Activated CD4-positive, alpha-beta memory T cell treated with anti-CD3 and anti-CD28 coated beads for 36 hours (primary cell): ENCODE results near the gene MYMK. TPM values are rescaled to one million over a fixed set of nuclear protein-coding genes. Genes with fewer than 3 reads are reported as not detected.
A peak's percentile ranks its signal among the peaks of the same experiment; 100 is the strongest.

Source experiments
- CTCF ChIA-PET: fragments of 350-600 bp; sonication (Branson Sonifier 250); formaldehyde crosslinking; loops from one replicate; lab custom pipeline; 2021; ENCODE audit warnings: antibody characterized with exemption, inconsistent platforms; lab: Charles Lee
- POLR2A ChIA-PET: fragments of 350-600 bp; sonication (Branson Sonifier 250); formaldehyde crosslinking; loops from one replicate; lab custom pipeline; 2021; ENCODE audit warnings: antibody characterized with exemption; lab: Charles Lee
- DNase-seq: peaks from one replicate; pipeline ENCODE4 v3.0.0-alpha.2; 2020
- H3K27ac Mint-ChIP-seq: one replicate; pipeline ENCODE4 v1.8.0; 2021; ENCODE audit warnings: mixed read lengths
- H3K27me3 Mint-ChIP-seq: one replicate; pipeline ENCODE4 v1.8.0; 2021; ENCODE audit warnings: mixed read lengths
- H3K36me3 Mint-ChIP-seq: one replicate; pipeline ENCODE4 v1.8.0; 2021; ENCODE audit warnings: mixed read lengths
- H3K4me1 Mint-ChIP-seq: one replicate; pipeline ENCODE4 v1.8.0; 2021; ENCODE audit warnings: low read depth, mixed read lengths
- H3K4me3 Mint-ChIP-seq: one replicate; pipeline ENCODE4 v1.8.0; 2021; ENCODE audit warnings: mild to moderate bottlenecking, mixed read lengths
- H3K9me3 Mint-ChIP-seq: one replicate; pipeline ENCODE4 v1.8.0; 2021; ENCODE audit warnings: mixed read lengths
- intact Hi-C: fragments of 100-400 bp; cut with micrococcal nuclease; formaldehyde crosslinking; loops from one replicate; pipeline ENCODE4 v1.15.1; 2023
- total RNA-seq, 2 experiments: library from RNA; stranded (reverse); gene quantifications; one replicate each; pipeline ENCODE4 v1.2.3, GENCODE V29; 2021

The MYMK gene
- total RNA-seq, 2 experiments from 2014 or later, result not detected

DNA sequence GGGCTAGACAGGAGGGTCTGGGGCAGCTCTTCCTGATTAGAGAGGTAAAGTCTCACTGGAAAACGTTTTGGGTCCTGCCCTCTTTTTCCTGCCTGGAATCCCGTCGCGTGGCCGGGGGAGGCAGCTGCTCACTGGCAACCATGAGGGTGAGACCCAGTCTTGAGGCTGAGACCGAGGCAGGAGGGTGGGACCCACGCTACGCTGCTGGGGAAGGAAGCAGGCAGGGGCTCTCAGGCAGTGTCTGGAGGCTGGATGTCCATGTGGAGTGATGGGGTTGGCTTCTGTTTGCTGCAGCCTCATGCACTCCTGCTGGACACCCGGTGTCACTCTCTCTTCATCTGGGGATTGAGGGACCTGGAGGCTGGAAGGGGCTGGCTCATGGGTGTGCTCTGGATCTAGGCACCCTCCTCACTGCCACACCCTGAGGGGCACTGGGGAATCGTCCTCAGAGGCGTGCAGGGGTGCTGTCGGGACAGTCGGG, 34.5 kb downstream of the MYMK start:
- no peak overlapping the region for H3K4me3 Mint-ChIP-seq
- H3K36me3 Mint-ChIP-seq, result no peaks in the 10 kb centered on the region
- no peaks in the 10 kb centered on the region for H3K4me1 Mint-ChIP-seq
- H3K27me3 Mint-ChIP-seq, result peaks cover 11% of the 10 kb centered on the region
- DNase-seq, result no peak
- intact Hi-C loops, result no loop called here
- no peak overlapping the region for H3K27ac Mint-ChIP-seq
- ChIA-PET POLR2A (no interaction called here), CTCF (no interaction called here)
- no peaks in the 10 kb centered on the region for H3K9me3 Mint-ChIP-seq

DNA sequence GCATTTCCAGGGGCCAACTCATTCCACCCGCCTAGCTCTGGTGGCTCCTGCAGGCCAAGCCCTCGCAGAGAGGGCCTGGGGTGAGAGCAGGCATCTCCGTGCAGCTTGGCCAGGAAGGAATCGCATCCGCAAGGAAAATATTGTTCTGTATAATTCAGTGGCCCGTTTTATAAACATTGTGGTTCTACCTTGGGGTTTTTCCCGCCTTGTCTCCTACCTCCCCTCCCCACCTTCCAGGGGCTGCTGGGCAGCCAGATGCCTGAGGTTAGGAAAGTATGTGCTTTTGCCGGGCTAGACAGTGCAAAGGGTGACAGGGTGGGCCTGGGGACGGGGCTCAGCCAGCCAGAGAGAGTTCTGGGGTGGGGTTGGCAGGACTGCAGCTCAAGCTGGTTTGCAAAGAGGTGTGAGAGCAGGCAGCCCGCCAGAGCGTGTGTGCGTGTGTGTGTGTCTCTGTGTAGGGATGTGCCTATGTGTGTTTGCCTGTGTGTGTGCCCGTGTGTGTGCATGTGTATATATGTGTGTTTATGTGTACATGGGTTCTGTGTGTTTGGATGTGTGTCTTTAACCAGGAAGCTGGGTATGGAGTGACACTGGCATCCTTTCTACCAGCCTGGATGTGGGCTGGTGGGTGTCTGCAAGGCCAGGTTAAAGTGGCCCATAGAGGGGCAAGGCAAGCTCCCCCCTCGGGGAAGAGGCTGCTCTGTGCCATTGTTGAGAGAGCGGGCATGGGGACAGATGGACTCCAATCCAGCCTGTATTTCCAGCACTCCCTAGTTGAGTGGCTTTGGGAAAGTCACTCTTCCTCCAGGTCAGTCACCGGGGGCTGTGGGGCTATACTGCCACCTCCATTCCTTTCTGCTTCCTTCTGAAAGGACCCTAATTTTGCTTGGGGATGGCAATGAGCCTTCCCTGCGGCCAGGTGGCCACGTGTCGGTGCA, 35.2 kb downstream of the MYMK start:
- H3K4me1 Mint-ChIP-seq, result no peaks in the 10 kb centered on the region
- no peaks in the 10 kb centered on the region for H3K36me3 Mint-ChIP-seq
- intact Hi-C loops, result loop anchor here (10.0 kb wide), 2 partner anchors 135 to 465 kb away; partner anchors contain the start of genes SURF1 and SURF2
- H3K27ac Mint-ChIP-seq, result no peak overlapping the region
- H3K9me3 Mint-ChIP-seq, result no peaks in the 10 kb centered on the region
- no peak overlapping the region for H3K4me3 Mint-ChIP-seq
- POLR2A ChIA-PET, result no interaction called here
- no peak for DNase-seq
- CTCF ChIA-PET, result no interaction called here
- peaks cover 11% of the 10 kb centered on the region for H3K27me3 Mint-ChIP-seq

DNA sequence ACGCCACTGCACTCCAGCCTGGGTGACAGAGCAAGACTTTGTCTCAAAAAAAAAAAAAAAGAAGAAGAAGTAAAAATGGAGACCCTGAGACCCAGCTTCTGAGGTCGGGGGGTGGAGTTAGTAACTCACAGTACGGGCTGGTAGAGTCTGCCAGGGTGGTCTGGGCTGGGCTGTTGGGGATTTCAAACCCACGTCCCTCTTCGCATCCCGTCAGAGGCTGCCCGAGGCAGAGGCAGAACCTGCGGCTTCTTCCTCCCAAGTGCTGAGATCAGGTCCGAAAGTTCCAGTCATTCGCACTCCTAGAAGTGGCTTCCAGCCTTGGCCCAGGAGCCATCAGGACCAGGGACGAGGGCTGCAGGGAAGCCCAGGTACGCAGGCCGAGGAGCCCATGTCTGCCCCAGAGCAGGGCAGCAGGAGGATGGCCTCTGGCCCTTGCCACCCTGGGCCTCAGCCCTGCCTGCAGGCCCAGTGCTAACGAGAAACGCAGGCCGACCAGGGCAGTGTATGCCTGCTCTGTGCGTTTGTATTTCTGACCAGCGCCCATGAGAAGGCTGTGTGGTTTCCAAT, 36.0 kb downstream of the MYMK start:
- intact Hi-C loops, result loop anchor here (10.0 kb wide), 2 partner anchors 134 to 464 kb away; partner anchors contain the start of genes SURF1 and SURF2
- no peak for DNase-seq
- H3K36me3 Mint-ChIP-seq, result no peaks in the 10 kb centered on the region
- ChIA-PET POLR2A (no interaction called here), CTCF (interaction anchor here (0.9 kb wide), 1 partner anchor 467 kb away, joined by 3 read pairs; no protein-coding TSS in a partner anchor)
- H3K4me1 Mint-ChIP-seq, result no peaks in the 10 kb centered on the region
- H3K9me3 Mint-ChIP-seq, result no peaks in the 10 kb centered on the region
- no peak overlapping the region for H3K27ac Mint-ChIP-seq
- H3K27me3 Mint-ChIP-seq, result peaks cover 14% of the 10 kb centered on the region
- no peak overlapping the region for H3K4me3 Mint-ChIP-seq

DNA sequence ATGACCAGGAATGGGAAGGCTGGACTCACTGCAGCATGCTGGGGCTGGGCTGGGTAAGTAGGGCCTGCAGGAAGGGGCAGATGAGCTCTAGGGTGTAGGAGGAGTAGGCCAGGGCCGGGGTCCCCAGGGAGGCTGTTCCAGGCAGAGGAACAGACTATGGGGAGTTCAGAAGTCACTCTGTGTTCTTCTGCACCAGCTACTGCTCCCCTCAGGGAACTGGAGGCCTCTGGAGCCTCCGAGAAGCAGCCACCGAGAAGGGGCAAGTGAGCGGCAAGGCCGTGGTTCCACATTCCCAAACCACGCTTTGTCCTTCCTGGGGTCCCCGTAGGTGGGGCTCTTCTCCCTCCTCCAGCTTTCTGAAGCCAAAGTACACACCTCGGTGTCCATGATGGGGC, 37.4 kb downstream of the MYMK start:
- DNase-seq, result no peak
- Mint-ChIP-seq H3K4me3 (no peak overlapping the region), H3K4me1 (no peaks in the 10 kb centered on the region), H3K36me3 (no peaks in the 10 kb centered on the region), H3K27me3 (peaks cover 14% of the 10 kb centered on the region), H3K9me3 (no peaks in the 10 kb centered on the region), H3K27ac (no peak overlapping the region)
- POLR2A ChIA-PET, result no interaction called here
- CTCF ChIA-PET, result interaction anchor here (0.7 to 4.1 kb wide), 12 partner anchors 9 to 465 kb away, joined by 3 to 40 read pairs (median 5); no protein-coding TSS in a partner anchor
- intact Hi-C loops, result loop anchor here (2.0 to 10.0 kb wide), 4 partner anchors 133 to 463 kb away; partner anchors contain the start of genes SURF1 and SURF2

DNA sequence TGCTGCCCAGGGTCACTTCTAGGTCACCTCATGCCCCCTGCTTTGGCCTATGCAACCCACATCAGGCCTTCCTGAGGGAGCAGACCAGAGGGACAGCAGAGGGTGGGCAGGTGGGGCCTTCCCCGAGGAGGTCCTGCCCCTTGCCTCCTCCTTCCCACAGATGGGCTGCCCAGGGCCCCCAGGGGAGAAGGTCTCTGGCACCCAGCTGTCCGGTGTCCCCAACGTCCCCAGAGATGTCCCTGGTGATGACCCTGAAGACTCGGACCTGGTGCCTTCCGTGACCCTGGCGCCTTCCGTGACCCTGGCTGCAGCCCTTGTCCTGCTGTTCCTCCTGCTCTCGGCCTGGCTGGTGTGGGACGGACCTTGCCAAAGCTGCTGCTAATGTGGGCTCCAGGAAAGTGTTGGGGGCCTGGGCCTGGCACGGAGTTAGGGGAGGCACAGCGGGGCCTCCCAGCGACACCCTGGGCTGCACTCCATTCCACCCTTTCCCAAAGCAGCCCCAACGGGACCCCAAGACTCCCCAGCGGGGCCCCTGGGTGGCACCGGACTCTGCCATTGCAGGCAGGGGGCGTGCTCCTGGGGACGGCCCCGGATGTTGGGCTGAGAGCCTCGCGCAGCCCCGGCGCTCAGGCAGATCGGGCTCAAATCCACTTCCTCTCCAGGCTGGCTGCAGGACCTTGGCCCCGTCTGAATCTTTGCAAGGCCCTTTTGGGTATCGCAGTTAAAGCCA, 39.1 kb downstream of the MYMK start:
- Mint-ChIP-seq H3K4me1 (no peaks in the 10 kb centered on the region), H3K9me3 (no peaks in the 10 kb centered on the region), H3K27me3 (peaks cover 14% of the 10 kb centered on the region), H3K4me3 (no peak overlapping the region), H3K36me3 (no peaks in the 10 kb centered on the region), H3K27ac (no peak overlapping the region)
- CTCF ChIA-PET, result interaction anchor here (0.7 to 4.1 kb wide), 16 partner anchors 9 to 342 kb away, joined by 3 to 40 read pairs (median 4); partner anchors contain the start of gene CACFD1
- intact Hi-C loops, result loop anchor here (1.0 to 10.0 kb wide), 5 partner anchors 79 to 461 kb away; partner anchors contain the start of genes SURF1 and SURF2
- DNase-seq, result no peak
- POLR2A ChIA-PET, result no interaction called here

DNA sequence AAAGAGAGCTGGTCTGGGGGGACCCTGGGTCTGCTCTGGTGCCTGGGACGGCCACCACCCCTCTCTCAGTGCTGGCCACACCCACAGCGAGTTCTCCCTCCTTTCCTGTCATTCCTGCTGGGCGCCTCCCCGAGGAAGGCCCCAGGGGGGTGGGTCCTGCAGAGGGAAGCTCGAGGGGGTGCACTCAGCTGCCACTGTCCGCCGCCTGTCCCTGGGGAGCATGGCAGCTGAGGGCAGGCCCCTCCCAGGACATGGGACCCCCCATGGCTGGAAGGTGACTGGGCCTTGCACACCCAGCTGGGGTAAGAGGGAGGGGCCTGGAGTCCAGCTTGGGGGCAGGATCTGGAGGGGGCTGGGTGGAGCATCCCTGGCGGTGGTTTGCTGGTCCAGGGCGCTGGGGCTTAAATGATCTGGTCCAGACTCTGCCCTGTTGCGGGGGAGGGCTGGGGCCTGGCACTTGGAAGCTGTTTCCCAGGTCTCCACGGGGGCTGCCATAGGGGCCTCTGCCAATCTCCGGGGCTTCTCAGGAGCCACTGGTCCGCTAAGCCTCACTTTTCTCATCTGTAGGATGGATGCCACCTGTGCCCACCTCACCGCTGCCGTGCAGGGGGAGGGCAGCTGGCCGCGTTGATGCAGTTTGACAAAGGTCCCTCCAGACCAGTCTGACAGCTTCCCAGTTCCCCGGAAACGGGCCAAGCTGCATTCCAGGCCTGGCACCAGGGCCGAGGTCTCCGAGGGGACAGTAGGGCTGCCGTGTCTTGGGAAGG, 39.9 kb downstream of the MYMK start:
- Mint-ChIP-seq H3K4me3 (no peak overlapping the region), H3K36me3 (no peaks in the 10 kb centered on the region), H3K27me3 (peaks cover 7% of the 10 kb centered on the region), H3K9me3 (no peaks in the 10 kb centered on the region), H3K27ac (no peak overlapping the region), H3K4me1 (peaks cover 2% of the 10 kb centered on the region)
- ChIA-PET CTCF (interaction anchor here (0.7 to 4.1 kb wide), 5 partner anchors 8 to 304 kb away, joined by 3 to 40 read pairs (median 4); no protein-coding TSS in a partner anchor), POLR2A (no interaction called here)
- intact Hi-C loops, result loop anchor here (10.0 kb wide), 2 partner anchors 130 to 460 kb away; partner anchors contain the start of genes SURF1 and SURF2
- no peak for DNase-seq

DNA sequence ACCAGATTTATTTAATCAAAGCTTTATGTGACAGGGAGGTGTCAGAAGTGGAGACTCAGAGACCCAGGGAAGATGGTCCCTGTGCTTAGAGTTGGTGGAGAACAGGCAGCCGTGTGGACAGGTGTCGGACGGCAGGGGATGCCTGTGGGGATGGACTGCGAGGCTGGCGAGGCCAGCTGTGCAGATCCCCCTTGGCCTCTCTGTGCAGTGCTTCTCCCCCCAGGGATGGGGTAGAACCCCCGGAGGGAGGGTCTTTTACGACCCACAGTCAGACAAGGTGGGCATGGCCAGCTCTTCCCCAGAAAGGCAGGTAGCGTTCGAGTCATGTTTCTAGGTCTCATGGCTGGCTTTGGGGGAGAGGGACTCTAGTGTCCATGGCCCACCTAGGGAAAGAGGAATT, 41.1 kb downstream of the MYMK start:
- DNase-seq, result no peak
- H3K9me3 Mint-ChIP-seq, result no peaks in the 10 kb centered on the region
- H3K27me3 Mint-ChIP-seq, result peaks cover 2% of the 10 kb centered on the region
- intact Hi-C loops, result loop anchor here (10.0 kb wide), 2 partner anchors 129 to 459 kb away; partner anchors contain the start of genes SURF1 and SURF2
- CTCF ChIA-PET, result interaction anchor here (4.1 kb wide), 1 partner anchor 297 kb away, joined by 40 read pairs; no protein-coding TSS in a partner anchor
- H3K4me3 Mint-ChIP-seq, result no peak overlapping the region
- peaks cover 5% of the 10 kb centered on the region for H3K4me1 Mint-ChIP-seq
- H3K36me3 Mint-ChIP-seq, result no peaks in the 10 kb centered on the region
- H3K27ac Mint-ChIP-seq, result no peak overlapping the region
- POLR2A ChIA-PET, result no interaction called here

DNA sequence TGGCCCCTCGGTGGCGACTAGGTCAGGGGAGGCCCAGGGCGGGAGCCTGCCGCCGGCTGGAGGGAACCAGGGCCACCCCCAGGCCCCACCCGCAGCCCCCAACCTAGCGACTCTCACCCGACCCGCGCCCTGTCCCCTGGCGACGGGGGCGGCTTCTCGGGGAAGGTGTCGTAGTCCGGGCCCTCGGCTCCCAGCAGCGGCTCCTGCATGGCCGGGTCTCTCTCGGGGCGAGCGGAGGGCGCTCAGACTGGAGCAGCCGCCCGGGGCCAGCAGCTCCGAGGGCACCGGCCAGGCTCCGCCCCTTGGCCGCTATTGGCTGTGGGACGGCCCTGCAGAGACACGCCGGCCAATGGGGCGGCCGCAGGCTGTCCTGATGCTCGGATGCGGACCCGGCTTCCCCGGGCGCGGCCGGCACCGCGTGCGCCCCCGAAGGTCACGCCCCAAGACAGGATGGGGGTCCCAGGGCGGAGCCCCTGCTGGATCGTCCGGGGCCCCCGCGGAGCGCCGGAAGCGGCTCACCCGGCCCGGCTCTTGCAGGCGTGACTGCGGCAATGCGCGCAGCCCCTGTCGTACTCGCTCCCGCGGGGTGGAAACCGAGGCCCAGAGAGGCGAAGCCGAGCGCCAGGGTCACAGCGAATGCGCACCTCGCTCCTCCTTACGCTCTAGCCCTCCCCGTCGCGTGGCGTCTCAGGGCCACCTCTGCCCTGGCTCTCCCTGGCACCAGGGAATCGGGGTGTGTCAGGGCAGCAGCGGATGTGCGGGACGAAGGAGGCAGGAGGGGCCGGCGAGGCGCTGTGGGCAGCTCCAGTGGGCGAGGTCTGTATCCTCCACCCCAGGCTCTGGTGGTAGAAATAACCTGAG, 45.7 kb downstream of the MYMK start, which contains the start of gene SLC2A6:
Gene SLC2A6 (minus strand): TSS at position 249 of the 861 bp plus-strand sequence. CDS start 40 bp downstream, at position 209.
- ChIA-PET POLR2A (interaction anchor here (0.9 to 1.1 kb wide), 2 partner anchors 102 to 105 kb away, joined by 3 read pairs; partner anchors contain the start of gene STKLD1), CTCF (interaction anchor here (0.8 to 1.4 kb wide), 6 partner anchors 12 to 298 kb away, joined by 3 to 4 read pairs (median 3); partner anchors contain the start of gene CACFD1)
- Mint-ChIP-seq H3K27ac (no peak within 1 kb of the TSS), H3K27me3 (no peaks in the 10 kb centered on the region), H3K36me3 (no peaks in the 10 kb centered on the region), H3K4me1 (peaks cover 5% of the 10 kb centered on the region), H3K9me3 (no peaks in the 10 kb centered on the region), H3K4me3 (peak within 1 kb of the TSS; percentile 61)
- intact Hi-C loops, result loop anchor here (1.0 to 5.0 kb wide), 2 partner anchors 20 to 62 kb away; partner anchors contain the start of genes CACFD1 and REXO4
- DNase-seq, result peak; percentile 86

DNA sequence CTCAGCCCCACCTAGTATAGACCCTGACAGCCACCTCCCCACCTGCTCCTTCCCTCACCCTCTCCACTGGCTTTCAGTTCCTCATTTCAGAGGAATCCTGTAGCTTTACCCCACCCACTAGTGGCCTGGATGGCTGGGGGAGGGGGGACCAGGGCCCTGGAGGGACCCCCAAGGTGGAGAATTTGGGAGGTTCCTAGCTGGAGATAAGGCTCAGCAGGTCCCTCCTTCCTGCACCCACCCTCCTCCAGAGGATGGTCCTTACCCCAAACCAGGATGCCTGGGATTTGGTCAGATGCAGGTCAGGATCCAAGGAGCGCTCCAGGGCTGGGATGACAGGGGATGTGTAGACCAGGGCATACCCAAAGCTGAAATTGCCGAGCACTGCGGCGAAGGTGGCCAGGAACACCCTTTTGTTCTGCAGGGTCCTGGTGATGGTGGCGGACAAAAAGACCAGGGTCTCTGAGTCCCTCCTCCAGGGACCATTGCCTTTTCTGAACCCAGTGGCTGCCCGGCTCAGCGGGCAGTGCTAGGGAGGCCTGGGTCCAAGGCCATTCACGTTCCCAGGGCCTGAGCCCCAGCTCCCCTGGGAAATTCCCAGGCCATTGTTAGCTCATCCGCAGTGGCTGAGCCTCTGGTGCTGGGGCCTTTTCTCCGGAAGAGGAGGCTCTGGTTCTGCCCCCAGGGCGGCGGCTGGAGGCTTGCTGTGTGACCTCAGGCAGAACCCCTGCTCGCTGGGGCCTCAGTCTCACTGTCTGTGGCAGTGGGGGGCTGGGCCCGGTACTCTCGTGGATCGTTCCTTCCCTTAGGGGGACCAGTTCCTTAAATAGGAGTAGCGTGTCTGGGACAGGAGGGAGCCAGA, 46.5 kb downstream of the MYMK start:
- ChIA-PET CTCF (interaction anchor here (0.8 to 1.3 kb wide), 6 partner anchors 9 to 297 kb away, joined by 3 to 5 read pairs (median 3); no protein-coding TSS in a partner anchor), POLR2A (interaction anchor here (1.1 kb wide), 1 partner anchor 102 kb away, joined by 3 read pairs; the partner anchor contains the start of gene STKLD1)
- intact Hi-C loops, result loop anchor here (5.0 kb wide), 1 partner anchor 61 kb away; the partner anchor contains the start of gene REXO4
- Mint-ChIP-seq H3K9me3 (no peaks in the 10 kb centered on the region), H3K36me3 (no peaks in the 10 kb centered on the region), H3K4me3 (peak overlapping the region; percentile 46), H3K4me1 (peaks cover 5% of the 10 kb centered on the region), H3K27me3 (no peaks in the 10 kb centered on the region), H3K27ac (no peak overlapping the region)
- DNase-seq, result peak; percentile 22
